Measurements from ENCODE around the gene RIMKLA. TPM values are rescaled to one million over a fixed set of nuclear protein-coding genes. Genes with fewer than 3 reads are reported as not detected.

The RIMKLA gene
- polyA plus RNA-seq, 3 donors = not detected

- no peaks in the 10 kb centered on the region for H3K4me1 ChIP-seq (ENCODE audit: control insufficient read depth in 1 of 2, insufficient read depth in 2 of 2, low read length in 2 of 2)
- no peak overlapping the region for H2AFZ ChIP-seq (ENCODE audit: insufficient read depth, low read depth, low read length, poor library complexity, severe bottlenecking)
- Mint-ChIP-seq H3K27ac (no peak overlapping the region), H3K9me3 (peaks cover 0 to 1% (median 0%) of the 10 kb centered on the region in 7 donors), H3K27me3 (ENCODE audit: low read depth in 3 of 3) (peaks cover 0 to 2% (median 0%) of the 10 kb centered on the region in 3 donors), H3K4me1 (no peaks in the 10 kb centered on the region), H3K4me3 (no peak overlapping the region), H3K36me3 (no peaks in the 10 kb centered on the region)
- H3K4me3 ChIP-seq (replicated peaks in 1 of 3; ENCODE audit: low read depth in 2 of 3, low read length in 3 of 3) = no peak overlapping the region
- no peak for DNase-seq
- no peaks in the 10 kb centered on the region for H4K20me1 ChIP-seq (ENCODE audit: insufficient read depth, low read length)
- H3K9me3 ChIP-seq (replicated peaks in 1 of 2; ENCODE audit: control insufficient read depth in 1 of 2, insufficient read depth in 1 of 2, low read length in 2 of 2) = no peaks in the 10 kb centered on the region
- intact Hi-C loops (cut with micrococcal nuclease) = no loop called here
- H3K36me3 ChIP-seq (replicated peaks in 1 of 2; ENCODE audit: control insufficient read depth in 1 of 2, insufficient read depth in 2 of 2, low read length in 2 of 2) = no peaks in the 10 kb centered on the region
- no peaks in the 10 kb centered on the region for H3K27me3 ChIP-seq (ENCODE audit: control insufficient read depth in 2 of 2, insufficient read depth in 2 of 2, low read length in 2 of 2)
- TF ChIP-seq CTCF (IDR thresholded peaks at IDR 0.05) = no peak
- no peak overlapping the region for H3K27ac ChIP-seq (ENCODE audit: low read depth in 1 of 2, low read length in 2 of 2)
- no CpG with 5 or more reads among the region's 1 CpG for WGBS (ENCODE audit: insufficient coverage)
- H3K79me2 ChIP-seq (ENCODE audit: insufficient read depth, low read length) = no peaks in the 10 kb centered on the region
- H3K9ac ChIP-seq (ENCODE audit: insufficient read depth, low read length, poor library complexity, severe bottlenecking) = no peak overlapping the region
- H3K4me2 ChIP-seq (replicated peaks; ENCODE audit: extremely low read depth, low read length, poor library complexity, severe bottlenecking) = no peak overlapping the region
These were observed 49.0 kb downstream of the RIMKLA start for GRCh38 chr1:42429603-42430002.

GRCh38 chr1:42430286-42431135 lies 49.9 kb downstream of the RIMKLA start:
- no CpG with 5 or more reads among the region's 3 CpGs for WGBS (ENCODE audit: insufficient coverage)
- Histone ChIP-seq H2AFZ (ENCODE audit: insufficient read depth, low read depth, low read length, poor library complexity, severe bottlenecking) (no peak overlapping the region), H3K36me3 (replicated peaks in 1 of 2; ENCODE audit: control insufficient read depth in 1 of 2, insufficient read depth in 2 of 2, low read length in 2 of 2) (no peaks in the 10 kb centered on the region), H4K20me1 (ENCODE audit: insufficient read depth, low read length) (no peaks in the 10 kb centered on the region), H3K4me1 (ENCODE audit: control insufficient read depth in 1 of 2, insufficient read depth in 2 of 2, low read length in 2 of 2) (no peaks in the 10 kb centered on the region), H3K4me3 (replicated peaks in 1 of 3; ENCODE audit: low read depth in 2 of 3, low read length in 3 of 3) (no peak overlapping the region), H3K9me3 (replicated peaks in 1 of 2; ENCODE audit: control insufficient read depth in 1 of 2, insufficient read depth in 1 of 2, low read length in 2 of 2) (no peaks in the 10 kb centered on the region), H3K27ac (ENCODE audit: low read depth in 1 of 2, low read length in 2 of 2) (no peak overlapping the region), H3K9ac (ENCODE audit: insufficient read depth, low read length, poor library complexity, severe bottlenecking) (no peak overlapping the region), H3K79me2 (ENCODE audit: insufficient read depth, low read length) (no peaks in the 10 kb centered on the region), H3K27me3 (ENCODE audit: control insufficient read depth in 2 of 2, insufficient read depth in 2 of 2, low read length in 2 of 2) (no peaks in the 10 kb centered on the region), H3K4me2 (replicated peaks; ENCODE audit: extremely low read depth, low read length, poor library complexity, severe bottlenecking) (no peak overlapping the region)
- no peaks in the 10 kb centered on the region for H3K36me3 Mint-ChIP-seq
- peaks cover 0 to 1% (median 0%) of the 10 kb centered on the region in 7 donors for H3K9me3 Mint-ChIP-seq
- intact Hi-C loops (cut with micrococcal nuclease) = no loop called here
- peaks cover 0 to 2% (median 0%) of the 10 kb centered on the region in 3 donors for H3K27me3 Mint-ChIP-seq (ENCODE audit: low read depth in 3 of 3)
- no peak for TF ChIP-seq CTCF (IDR thresholded peaks at IDR 0.05)
- DNase-seq = no peak
- no peak overlapping the region for H3K4me3 Mint-ChIP-seq
- H3K4me1 Mint-ChIP-seq = no peaks in the 10 kb centered on the region
- no peak overlapping the region for H3K27ac Mint-ChIP-seq
